Measurements from ENCODE around the gene TMOD4.

GRCh38 chr1:151143057-151143435 is 32.7 kb downstream of the TMOD4 start:
- TF ChIP-seq CTCF (IDR thresholded peaks at IDR 0.05; ENCODE audit: insufficient read depth, low read length, poor library complexity, severe bottlenecking) (no peak), EZH2phosphoT487 (conservative IDR thresholded peaks at IDR 0.05; ENCODE audit: low read length) (no peak)
